22Rv1 (cell line): Measurements from ENCODE around the gene ZNF579.

Experiments used
- H3K27ac ChIP-seq: fragments of 450-650 bp; 2 replicates; pipeline ENCODE4 v1.5.1; 2017
- CTCF ChIP-seq: fragments of 450-650 bp; IDR thresholded peaks from 2 replicates; pipeline ENCODE4 v1.5.1; 2017; ENCODE audit warnings: mild to moderate bottlenecking
- ZFX ChIP-seq: fragments of 450-650 bp; IDR thresholded peaks from 2 replicates; pipeline ENCODE4 v1.6.1; 2017; ENCODE audit warnings: antibody characterized with exemption, borderline replicate concordance

Gene ZNF579

GRCh38 chr19:55567708-55568328 lies 12.8 kb downstream of the ZNF579 start:
- H3K27ac ChIP-seq = no peak overlapping the region
- TF ChIP-seq CTCF (no peak), ZFX (no peak)

DNA sequence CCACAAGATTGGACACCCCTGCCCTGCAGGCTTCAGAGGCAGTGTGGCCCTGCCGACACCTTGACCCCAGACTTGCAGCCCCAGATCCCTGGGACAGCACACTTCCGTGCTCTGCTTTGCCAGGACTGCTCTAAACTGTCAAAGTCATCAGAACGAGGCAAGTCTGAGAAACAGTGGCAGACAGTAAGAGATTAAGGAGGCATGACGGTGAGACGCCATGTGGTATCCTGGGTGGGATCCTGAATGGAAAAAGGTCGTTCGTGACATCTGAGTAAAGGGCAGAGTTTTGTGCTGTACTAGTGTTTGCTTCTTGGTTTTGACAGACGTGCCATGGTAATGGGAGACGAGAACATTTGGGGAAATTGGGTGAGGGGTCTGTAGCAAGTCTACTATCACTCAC lies 13.8 kb downstream of the ZNF579 start:
- H3K27ac ChIP-seq = no peak overlapping the region
- no peak for TF ChIP-seq CTCF
- no peak for TF ChIP-seq ZFX

DNA sequence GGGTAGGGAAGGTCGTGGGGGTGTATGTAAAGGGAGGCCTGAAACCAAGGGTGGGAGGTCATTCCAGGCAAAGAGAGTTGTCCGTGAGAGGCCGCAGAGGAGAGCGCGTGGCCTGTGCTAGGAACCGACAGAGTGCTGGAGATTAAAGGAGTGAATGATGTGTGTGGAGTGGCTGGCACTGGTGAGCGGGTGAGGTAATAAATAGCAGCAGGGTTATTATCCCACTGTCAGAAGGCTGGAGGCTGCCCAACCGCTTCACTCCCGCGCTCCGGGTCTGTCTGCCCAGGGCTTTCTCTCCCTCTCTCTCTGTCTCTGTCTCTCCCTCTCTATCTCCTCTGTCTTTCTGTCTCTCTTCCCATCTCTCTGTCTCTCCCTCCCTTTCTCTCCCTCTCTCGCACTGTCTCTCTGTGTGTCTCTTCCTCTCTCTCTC lies 17.4 kb downstream of the ZNF579 start:
- no peak for TF ChIP-seq CTCF
- TF ChIP-seq ZFX = no peak
- H3K27ac ChIP-seq = no peak overlapping the region

DNA sequence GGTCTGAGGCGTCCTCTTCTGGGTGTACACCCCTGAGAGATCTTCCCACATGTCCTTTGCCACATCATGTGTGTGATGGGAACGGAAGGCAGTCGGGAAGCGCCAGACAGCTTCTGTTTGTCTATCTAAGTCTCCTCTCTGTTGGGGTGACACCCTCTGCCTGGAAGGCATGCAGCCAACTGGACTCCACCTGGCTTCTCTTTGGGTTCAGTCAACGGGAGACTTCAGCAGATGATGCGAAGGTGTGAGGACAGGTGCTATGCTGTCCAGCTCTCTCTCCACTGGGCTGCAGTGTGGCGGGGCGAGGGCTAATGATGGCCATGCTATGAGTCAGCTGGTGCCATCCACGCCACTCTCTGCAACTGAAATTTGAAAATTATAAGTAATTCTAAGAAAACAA lies 21.0 kb downstream of the ZNF579 start:
- no peak for TF ChIP-seq ZFX
- no peak for TF ChIP-seq CTCF
- no peak overlapping the region for H3K27ac ChIP-seq

- TF ChIP-seq ZFX (no peak), CTCF (no peak)
- no peak overlapping the region for H3K27ac ChIP-seq
These were observed 25.9 kb downstream of the ZNF579 start for GRCh38 chr19:55554741-55555152.

DNA sequence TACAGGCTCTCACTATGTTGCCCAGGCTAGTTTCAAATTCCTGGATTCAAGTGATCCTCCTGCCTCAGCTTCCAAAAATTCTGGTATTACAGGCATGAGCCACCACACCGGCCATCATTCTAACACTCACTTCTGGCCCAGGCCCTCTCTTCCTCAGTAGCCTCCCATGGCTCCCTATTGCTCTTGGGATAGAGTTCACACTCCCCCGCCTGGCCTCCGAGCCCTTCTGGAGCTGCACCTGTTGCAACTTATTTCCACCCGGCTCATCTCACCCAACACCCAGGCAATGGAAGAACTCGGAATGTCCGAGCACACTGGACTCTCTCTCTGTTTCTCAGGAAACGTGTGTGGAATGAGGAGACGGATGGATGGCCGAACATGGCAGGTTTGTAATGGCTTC lies 26.3 kb downstream of the ZNF579 start:
- H3K27ac ChIP-seq = no peak overlapping the region

More for the DNA sequence above, 26.3 kb downstream of the ZNF579 start:
- TF ChIP-seq CTCF (no peak), ZFX (no peak)
